Mononuclear cell (primary cell): ENCODE data around the gene FUT3. TPM values are rescaled to one million over a fixed set of nuclear protein-coding genes. Genes with fewer than 3 reads are reported as not detected.

Experiments
- H3K27me3 ChIP-seq: 2 replicates; pipeline ENCODE4 v1.6.0; 2011; ENCODE audit warnings: low read length, control low read depth; ENCODE audit not compliant: insufficient read depth
- H3K4me1 ChIP-seq: 2 replicates; pipeline ENCODE4 v1.5.1; 2011; ENCODE audit warnings: mild to moderate bottlenecking, low read length, control low read depth; ENCODE audit not compliant: insufficient read depth
- H3K4me3 ChIP-seq: 2 replicates; pipeline ENCODE4 v1.5.1; 2011; ENCODE audit warnings: mild to moderate bottlenecking, low read length, moderate library complexity
- H3K9me3 ChIP-seq: 2 replicates; pipeline ENCODE4 v1.5.1; 2011; ENCODE audit warnings: low read depth, mild to moderate bottlenecking, control low read depth, low read length
- total RNA-seq: library from RNA; depleted of rRNA; stranded (reverse); fragments of >200 nt; gene quantifications from one replicate; pipeline ENCODE4 v1.2.3, GENCODE V29; 2012

FUT3 gene
- 0.21 TPM for total RNA-seq

DNA sequence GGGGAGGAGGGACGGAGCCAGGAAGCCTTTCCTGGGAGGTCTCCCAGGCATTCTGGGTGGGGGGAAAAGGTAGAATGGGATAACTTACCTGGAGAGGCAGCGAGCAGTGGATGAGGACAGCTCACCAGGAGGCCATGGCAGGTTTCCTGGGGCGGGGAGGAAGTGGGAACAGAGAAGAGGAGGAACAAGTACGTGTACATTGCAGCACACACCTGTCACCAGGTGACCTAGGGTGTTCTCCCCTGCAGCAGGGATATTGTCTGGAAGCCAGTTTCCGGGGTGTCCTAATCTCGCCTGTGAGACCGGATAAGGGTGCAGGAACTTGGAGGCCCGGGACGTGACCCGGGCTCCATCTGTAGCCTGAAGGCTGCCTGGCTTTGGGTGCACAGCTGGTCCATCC lies at the start of gene FUT3:
Gene FUT3 (minus strand): TSS at position 148 of the 400 bp plus-strand sequence.
- H3K4me1 ChIP-seq = no peaks in the 10 kb centered on the region
- H3K4me3 ChIP-seq = no peak within 1 kb of the TSS
- no peaks in the 10 kb centered on the region for H3K27me3 ChIP-seq
- H3K9me3 ChIP-seq = no peaks in the 10 kb centered on the region

- Histone ChIP-seq H3K27me3 (no peaks in the 10 kb centered on the region), H3K4me3 (no peak overlapping the region), H3K9me3 (no peaks in the 10 kb centered on the region), H3K4me1 (peaks cover 23% of the 10 kb centered on the region)
Measured at GRCh38 chr19:5900976-5901375, 49.7 kb upstream of the FUT3 start.

DNA sequence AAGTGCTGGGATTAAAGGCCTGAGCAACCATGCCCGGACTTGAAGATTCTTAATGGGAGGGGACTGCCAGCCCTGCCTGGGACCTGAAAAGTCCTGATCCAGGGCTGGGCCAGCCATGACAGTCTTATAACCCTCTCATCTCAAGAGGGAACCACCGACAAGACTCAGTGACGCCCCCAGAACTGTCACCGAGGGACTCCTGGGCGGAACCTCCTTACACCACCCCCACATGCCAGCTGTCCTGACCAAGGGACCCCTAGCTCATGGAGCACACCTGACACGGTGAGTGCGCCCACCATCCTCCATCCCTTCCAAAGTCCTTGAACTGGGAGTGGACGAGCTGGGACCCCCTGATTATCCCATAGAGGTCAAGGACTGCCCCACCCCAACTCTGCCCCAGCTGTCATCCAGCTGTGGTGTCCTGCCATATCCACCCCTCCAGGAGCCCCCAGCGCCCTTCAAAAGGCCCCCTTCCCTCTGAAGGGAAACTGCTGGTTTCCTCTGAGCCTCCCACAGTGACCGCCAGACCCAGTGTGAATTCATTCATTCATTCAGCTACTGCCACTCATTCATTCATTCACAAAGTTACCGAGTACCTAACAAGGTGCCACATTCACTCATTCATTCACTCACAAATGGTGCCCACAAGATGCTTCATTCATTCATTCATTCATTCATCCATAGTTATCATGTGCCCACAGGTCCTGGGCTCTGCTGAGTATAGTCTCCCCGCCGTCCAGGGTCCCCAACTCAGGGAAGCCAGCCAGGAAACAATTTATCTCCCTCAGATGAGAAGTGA lies 48.7 kb upstream of the FUT3 start:
- Histone ChIP-seq H3K9me3 (no peaks in the 10 kb centered on the region), H3K27me3 (no peaks in the 10 kb centered on the region), H3K4me1 (peaks cover 13% of the 10 kb centered on the region), H3K4me3 (no peak overlapping the region)

DNA sequence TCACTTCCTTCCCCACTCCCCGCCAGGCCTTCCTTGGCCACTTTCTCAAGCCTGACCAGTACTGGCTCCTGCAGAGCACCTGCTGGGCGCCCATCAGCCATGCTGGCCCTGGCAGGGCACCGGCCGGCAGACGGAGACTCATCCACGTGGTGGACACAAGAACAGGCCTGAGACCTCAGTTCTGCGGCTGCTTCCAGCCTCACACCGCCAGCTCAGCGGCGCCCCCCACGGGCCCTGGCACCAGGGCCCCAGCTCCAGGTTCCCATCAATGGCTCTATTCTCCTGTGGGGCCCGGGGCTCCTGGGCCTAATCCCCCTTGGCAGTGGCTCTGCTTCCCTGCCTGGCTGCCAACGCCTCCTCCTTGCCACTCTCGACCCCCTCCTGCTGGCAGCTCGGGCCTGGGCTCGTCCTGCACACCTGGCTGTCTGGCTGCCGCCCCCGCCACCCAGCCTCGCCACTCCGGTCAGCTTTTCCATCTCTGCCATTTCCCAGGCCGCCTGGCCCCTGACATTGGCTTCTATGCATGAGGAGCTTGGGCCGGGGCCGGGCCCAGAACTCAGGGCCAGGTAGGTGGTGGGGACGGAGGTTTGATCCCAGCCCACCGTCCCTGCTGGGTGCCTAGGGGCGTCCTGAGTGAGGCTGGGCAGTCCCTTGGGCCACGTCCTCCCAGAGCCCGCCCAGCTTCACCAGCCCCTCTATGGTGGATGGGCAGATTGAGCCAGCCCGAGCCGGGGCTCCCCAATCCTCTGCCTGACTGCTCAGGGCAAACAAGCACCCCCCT lies 46.1 kb upstream of the FUT3 start:
- H3K27me3 ChIP-seq = no peaks in the 10 kb centered on the region
- no peak overlapping the region for H3K4me3 ChIP-seq
- no peaks in the 10 kb centered on the region for H3K9me3 ChIP-seq
- peaks cover 3% of the 10 kb centered on the region for H3K4me1 ChIP-seq

- Histone ChIP-seq H3K9me3 (no peaks in the 10 kb centered on the region), H3K27me3 (no peaks in the 10 kb centered on the region), H3K4me3 (no peak overlapping the region), H3K4me1 (no peaks in the 10 kb centered on the region)
Measured at GRCh38 chr19:5896365-5897076, 45.3 kb upstream of the FUT3 start.

DNA sequence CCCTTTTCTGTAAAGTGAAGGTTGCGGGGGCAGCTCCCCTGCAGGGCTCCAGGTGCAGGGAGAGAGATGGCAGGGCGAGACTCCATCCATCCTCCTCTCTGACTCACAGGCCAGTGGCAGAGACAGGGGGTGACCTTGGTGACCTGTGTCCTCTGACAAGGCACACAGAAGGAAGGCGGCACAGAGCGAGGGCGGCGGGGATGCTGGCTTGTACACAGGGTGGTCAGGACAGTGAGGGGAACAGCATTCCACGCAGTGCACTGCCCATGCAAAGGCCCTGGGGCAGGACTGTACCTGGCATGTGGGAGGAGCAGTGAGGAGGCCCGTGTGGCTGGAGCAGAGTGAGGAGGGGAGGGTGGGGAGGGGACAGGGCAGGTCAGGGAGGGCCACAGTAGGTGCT lies 44.6 kb upstream of the FUT3 start:
- Histone ChIP-seq H3K4me1 (no peaks in the 10 kb centered on the region), H3K9me3 (no peaks in the 10 kb centered on the region), H3K27me3 (no peaks in the 10 kb centered on the region), H3K4me3 (no peak overlapping the region)

DNA sequence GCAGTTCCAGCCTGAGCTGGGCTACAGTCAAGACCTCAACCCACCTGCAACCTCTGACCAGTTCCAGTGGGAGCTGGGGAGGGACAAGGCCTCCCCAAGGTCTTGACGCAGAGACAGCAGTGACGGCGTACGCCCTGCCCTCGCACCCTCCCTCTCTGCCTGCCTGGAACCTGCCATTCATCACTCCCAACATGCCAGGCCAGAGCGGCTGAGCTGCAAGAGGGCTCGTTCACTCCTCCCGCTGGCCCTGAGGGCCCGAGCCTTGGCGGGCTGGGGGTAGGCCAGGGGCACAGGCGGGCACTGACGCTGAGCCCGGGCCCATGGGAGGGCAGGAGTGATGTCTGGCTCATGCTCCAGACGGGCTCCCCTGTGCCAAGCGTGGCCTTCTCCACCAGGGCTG lies 44.2 kb upstream of the FUT3 start:
- Histone ChIP-seq H3K4me1 (no peaks in the 10 kb centered on the region), H3K27me3 (no peaks in the 10 kb centered on the region), H3K4me3 (no peak overlapping the region), H3K9me3 (no peaks in the 10 kb centered on the region)

- Histone ChIP-seq H3K9me3 (no peaks in the 10 kb centered on the region), H3K4me3 (no peak overlapping the region), H3K27me3 (no peaks in the 10 kb centered on the region), H3K4me1 (no peaks in the 10 kb centered on the region)
Measured at GRCh38 chr19:5894704-5895349, 43.6 kb upstream of the FUT3 start.

- Histone ChIP-seq H3K4me1 (no peaks in the 10 kb centered on the region), H3K27me3 (no peaks in the 10 kb centered on the region), H3K4me3 (no peak overlapping the region)
Measured at GRCh38 chr19:5893907-5894703, 42.9 kb upstream of the FUT3 start.

DNA sequence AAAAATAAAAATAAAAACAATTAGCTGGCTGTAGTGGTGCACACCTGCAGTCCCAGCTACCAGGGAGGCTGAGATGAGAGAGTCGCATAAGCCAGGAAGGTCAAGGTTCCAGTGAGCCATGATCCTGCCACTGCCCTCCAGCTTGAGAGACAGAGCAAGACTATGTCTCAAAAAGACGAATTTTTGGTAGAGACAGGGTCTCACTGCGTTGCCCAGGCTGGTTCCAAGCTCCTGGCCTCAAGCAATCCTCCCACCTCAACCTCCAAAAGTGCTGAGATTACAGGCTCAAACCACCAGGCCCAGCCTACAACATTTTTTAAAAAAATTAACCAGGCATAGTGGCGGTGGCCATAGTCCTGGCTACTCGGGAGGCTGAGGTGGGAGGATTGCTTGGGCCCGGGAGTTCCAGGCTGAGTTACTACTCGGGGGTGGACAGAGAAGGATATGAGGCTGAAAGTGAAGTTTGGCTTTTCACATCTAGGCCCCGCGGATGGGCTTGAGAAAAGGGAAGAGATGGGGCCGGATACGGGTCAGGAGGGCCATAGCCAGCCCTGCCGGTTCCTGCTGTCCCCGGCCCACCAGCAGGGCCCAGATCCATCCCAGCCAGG lies 42.2 kb upstream of the FUT3 start:
- Histone ChIP-seq H3K4me1 (no peaks in the 10 kb centered on the region), H3K4me3 (no peak overlapping the region), H3K9me3 (no peaks in the 10 kb centered on the region), H3K27me3 (no peaks in the 10 kb centered on the region)

More at GRCh38 chr19:5893907-5894703, 42.9 kb upstream of the FUT3 start:
- no peaks in the 10 kb centered on the region for H3K9me3 ChIP-seq

DNA sequence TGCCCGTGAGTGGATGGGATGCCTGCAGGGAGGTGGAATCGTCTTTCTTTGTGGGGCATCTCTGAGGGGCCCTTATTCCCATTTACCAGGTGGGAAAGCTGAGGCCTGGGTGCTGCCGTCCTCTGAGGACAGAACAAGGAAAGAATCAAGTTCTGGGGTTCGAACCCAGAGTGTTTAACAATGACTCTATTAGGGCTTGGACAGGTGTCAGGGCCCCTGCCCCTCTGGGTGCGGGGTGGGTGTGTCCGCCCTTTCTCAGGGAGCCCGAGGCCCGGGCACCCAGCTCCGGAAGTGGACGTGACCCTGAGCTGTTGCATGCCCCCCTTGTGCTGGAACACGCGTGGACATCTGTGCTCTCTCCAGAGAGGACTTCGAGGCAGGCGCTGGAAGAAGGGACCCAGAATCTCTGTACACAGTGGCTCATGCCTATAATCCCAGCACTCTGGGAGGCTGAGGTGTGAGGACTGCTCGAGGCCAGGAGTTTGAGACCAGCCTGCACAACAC lies 41.6 kb upstream of the FUT3 start:
- Histone ChIP-seq H3K9me3 (no peaks in the 10 kb centered on the region), H3K27me3 (no peaks in the 10 kb centered on the region), H3K4me3 (no peak overlapping the region), H3K4me1 (no peaks in the 10 kb centered on the region)

DNA sequence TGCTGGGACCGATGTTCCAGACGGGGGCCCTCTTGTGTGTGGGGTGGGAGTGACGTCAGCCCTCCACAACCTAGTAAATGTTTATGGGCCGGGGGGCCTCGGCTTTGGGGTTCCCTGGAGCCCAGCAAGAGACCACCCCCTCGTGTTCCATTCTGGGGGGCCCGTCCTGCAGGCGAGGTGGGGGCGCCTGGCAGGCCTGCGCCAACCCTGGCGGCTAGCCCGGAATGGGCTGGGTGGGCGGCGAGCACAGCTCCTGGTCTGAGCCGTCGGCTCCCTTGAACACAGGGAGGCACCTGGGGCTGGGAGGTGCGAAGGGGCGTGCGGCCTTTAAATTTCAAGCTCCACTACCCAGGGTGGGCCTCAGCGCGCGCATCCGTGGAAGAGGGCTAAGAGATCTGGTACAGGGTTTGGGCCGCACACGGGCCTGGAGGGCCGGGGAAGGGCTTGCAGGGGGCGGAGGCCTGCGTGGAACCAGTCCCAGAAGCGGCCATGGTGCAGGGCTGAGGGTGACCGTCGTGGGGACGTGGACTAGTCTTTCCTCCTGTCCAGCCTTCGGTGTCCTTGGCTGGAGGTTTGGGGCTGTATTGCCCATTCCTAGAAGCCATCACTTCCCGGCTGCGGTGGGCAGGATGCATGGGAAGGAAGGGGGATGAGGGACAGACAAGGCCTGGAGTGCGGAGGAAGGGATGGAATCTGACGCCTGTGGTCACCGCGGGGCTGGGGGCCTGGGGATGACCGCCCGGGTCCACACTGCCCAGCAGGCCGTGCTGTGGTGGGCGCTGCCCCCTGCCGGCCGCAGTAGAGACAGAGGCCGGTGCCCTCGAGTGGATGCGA lies 40.9 kb upstream of the FUT3 start:
- Histone ChIP-seq H3K4me1 (no peaks in the 10 kb centered on the region), H3K4me3 (no peak overlapping the region), H3K27me3 (no peaks in the 10 kb centered on the region), H3K9me3 (no peaks in the 10 kb centered on the region)

- Histone ChIP-seq H3K4me3 (no peak overlapping the region), H3K9me3 (no peaks in the 10 kb centered on the region), H3K4me1 (no peaks in the 10 kb centered on the region), H3K27me3 (no peaks in the 10 kb centered on the region)
Measured at GRCh38 chr19:5891572-5891937, 40.3 kb upstream of the FUT3 start.
